ENCODE measurements around the gene SMARCD2.
A peak's percentile ranks its signal among the peaks of the same experiment; 100 is the strongest.

- no peak for TF ChIP-seq REPIN1 (CRISPR knock-in tag; IDR thresholded peaks at IDR 0.05; ENCODE audit: borderline replicate concordance, low read depth)
- TF ChIP-seq HDAC2 (CRISPR knock-in tag; IDR thresholded peaks at IDR 0.05): no peak
- no peak for TF ChIP-seq SKIL (CRISPR knock-in tag; IDR thresholded peaks at IDR 0.05; ENCODE audit: borderline replicate concordance)
- no peak for TF ChIP-seq ONECUT2 (CRISPR knock-in tag; IDR thresholded peaks at IDR 0.05)
- TF ChIP-seq, protein P1, sequence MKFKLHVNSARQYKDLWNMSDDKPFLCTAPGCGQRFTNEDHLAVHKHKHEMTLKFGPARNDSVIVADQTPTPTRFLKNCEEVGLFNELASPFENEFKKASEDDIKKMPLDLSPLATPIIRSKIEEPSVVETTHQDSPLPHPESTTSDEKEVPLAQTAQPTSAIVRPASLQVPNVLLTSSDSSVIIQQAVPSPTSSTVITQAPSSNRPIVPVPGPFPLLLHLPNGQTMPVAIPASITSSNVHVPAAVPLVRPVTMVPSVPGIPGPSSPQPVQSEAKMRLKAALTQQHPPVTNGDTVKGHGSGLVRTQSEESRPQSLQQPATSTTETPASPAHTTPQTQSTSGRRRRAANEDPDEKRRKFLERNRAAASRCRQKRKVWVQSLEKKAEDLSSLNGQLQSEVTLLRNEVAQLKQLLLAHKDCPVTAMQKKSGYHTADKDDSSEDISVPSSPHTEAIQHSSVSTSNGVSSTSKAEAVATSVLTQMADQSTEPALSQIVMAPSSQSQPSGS (CRISPR knock-in tag; IDR thresholded peaks at IDR 0.05): no peak; the same call in 1 of the 2 replicates
- TF ChIP-seq, protein P2, sequence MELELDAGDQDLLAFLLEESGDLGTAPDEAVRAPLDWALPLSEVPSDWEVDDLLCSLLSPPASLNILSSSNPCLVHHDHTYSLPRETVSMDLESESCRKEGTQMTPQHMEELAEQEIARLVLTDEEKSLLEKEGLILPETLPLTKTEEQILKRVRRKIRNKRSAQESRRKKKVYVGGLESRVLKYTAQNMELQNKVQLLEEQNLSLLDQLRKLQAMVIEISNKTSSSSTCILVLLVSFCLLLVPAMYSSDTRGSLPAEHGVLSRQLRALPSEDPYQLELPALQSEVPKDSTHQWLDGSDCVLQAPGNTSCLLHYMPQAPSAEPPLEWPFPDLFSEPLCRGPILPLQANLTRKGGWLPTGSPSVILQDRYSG (CRISPR knock-in tag; IDR thresholded peaks at IDR 0.05): no peak
- TF ChIP-seq CTCF (CRISPR knock-in tag; IDR thresholded peaks at IDR 0.05): peak; percentile 76
- no peak for TF ChIP-seq ZNF496 (CRISPR knock-in tag; IDR thresholded peaks at IDR 0.05; ENCODE audit: insufficient replicate concordance)
- TF ChIP-seq DMAP1 (CRISPR knock-in tag; IDR thresholded peaks at IDR 0.05): no peak
- no peak for TF ChIP-seq NCOA1 (CRISPR knock-in tag; IDR thresholded peaks at IDR 0.05)
- no peak for TF ChIP-seq ZNF546 (CRISPR knock-in tag; conservative IDR thresholded peaks at IDR 0.05)
These were observed 7.9 kb downstream of the SMARCD2 start for GRCh38 chr17:63834431-63835166.
